Stimulated activated CD8-positive, alpha-beta memory T cell treated with anti-CD3 and anti-CD28 coated beads, Interleukin-12 subunit alpha, Interleukin-12 subunit beta, amount 100 ng/mL, for 4 hours (primary cell): ENCODE results near the gene CDK6.
"Not testable (repeated sequence)": the region's sequence is repeated elsewhere in the genome, so short reads cannot be mapped to it uniquely, and the experiment has no call there.

Source experiments
- DNase-seq: peaks from one replicate; pipeline ENCODE4 v3.0.0-alpha.2; 2020; ENCODE audit warnings: low read depth

Gene CDK6

DNA sequence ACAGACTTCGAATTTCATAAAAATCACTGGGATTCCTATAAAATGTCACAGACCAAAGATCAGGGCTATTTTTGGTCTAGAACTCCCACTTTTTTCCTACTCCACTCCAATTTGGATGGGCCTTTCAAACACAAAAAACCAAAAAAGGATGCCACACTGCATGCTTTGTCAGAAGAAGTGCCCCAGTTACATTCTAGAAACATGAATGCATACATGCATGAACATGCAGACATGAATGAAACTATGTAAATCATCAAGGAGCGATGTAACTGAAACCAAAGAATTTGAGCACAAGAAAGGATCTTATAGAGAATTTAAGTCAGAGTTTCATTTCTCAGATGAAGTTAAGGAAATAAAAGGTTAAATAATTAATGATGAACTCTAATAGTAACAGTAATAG, 214.3 kb downstream of the CDK6 start:
- no peak for DNase-seq

DNA sequence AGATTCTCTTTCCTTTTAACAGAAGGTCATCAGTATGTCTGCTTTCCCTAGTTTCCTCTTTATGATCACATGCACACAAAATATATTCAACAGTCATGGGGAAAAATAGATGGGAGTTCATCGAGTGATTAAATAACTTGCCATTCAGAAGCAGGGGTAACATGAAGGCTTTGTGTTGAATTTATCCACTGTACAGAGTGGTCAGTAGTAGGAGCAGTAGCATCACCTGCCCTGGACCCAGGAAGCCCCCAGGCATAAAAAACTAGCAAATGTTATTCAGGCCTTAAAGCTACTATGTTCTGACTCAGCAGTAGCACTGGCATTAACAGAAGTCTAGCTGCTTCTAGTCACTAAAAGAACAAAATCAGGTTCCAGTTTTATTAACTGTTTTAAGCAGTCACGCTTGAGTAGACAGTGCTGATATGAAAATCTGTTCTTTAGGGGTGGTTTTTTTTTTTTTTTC, 214.8 kb downstream of the CDK6 start:
- DNase-seq = no peak

DNA sequence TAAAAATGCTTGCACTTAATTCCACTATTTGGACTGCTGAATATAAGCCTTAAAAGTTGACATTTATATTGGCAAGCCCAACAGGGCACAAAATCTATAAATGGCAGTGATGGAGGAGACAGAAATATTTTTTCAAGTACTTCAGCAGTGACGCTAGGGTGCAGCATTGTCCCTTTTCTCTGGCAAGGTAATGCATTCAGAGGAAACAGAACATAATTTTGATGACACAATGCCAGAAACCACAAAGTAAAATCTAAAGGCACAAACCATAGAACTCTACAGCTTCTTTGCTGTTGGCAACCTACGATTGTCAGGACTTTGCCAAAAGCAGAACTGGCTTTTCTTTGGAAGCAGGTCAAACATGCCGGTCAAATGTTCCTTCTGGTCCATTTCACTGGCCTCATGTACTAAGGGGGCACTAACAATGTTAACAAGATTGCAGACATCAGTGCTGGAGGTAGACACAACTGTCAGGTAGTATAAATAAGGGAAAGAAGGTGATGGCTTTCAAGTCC, 215.3 kb downstream of the CDK6 start:
- DNase-seq = peak; percentile 39

DNA sequence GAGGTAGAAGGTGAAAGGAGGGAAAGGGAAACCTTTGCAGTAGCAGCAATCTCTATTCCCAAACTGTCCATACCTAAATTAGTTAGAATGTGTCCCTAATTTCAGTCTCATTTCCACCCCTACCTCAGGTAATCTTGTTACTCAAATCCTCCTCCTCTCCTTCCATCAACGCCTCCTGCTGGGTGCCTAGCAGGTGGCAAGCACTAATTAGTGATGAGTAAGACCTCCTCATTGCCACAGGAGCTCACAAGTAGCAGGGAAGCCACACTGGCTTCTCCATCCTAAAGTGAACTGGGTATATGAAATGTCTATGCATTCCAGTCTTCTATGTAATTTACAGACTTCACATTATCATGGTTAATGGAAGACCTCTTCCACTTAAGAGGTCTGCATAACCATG, 220.5 kb downstream of the CDK6 start:
- DNase-seq = no peak

DNA sequence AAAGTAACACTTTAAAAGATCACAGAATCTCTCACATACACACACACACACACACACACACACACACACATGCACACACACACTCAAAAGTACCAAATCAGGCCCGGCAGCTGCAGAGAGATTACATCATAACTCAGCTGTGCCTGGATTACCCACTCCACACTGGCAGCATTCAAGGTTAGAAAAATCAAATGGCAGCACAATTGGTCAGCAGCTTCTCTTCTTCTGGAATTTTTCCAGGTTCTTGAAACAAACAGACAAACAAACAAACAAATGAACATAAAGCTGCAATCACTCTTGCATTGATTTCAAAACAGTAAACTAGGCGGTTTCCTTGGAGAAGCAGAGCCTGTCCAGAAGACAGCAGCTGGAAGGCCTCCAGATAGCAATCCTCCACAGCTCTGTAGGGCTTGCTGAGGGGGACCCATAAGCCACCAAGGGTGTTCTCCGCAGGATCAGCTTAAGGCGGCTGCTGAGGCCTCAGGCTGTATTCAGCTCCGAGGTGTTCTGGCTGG, 221.7 kb downstream of the CDK6 start:
- DNase-seq = no peak

DNA sequence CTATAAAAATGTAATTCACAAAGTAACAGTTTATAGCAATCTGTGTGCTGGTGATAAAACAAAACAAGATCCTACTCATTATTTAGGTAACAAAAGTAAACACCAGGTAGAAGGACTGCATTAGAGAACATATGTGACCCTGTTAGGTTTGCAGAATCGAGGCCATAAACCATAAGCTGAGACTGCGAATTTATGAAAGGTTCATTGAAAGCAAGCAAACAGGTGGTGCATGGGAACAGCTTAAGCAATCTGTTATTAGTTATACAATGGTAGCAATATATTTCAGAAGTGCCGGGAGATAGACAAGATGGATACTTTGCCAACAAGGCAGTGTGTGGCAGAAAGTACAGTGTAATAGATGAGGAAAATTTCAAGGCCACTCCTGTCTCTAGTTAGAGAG, 222.7 kb downstream of the CDK6 start:
- DNase-seq = no peak

DNA sequence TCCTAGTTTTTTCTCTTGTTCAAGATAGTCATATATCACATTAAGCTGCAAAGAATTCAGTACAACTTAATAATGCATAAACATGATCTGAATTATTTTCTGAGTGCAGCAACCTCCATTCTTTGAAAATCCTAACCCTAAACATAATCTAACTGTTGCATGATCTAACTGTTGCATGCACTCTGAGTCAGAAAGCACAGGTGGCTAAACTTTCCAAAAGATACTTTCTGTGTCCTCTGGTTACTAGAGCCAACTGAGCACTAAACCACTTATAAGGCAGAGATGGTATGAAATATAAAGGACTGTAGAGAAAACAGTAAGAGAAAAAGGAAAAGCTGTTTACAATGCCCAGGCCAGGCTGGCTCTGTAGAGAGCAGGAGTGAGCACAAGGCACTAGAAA, 223.2 kb downstream of the CDK6 start:
- DNase-seq = no peak

DNA sequence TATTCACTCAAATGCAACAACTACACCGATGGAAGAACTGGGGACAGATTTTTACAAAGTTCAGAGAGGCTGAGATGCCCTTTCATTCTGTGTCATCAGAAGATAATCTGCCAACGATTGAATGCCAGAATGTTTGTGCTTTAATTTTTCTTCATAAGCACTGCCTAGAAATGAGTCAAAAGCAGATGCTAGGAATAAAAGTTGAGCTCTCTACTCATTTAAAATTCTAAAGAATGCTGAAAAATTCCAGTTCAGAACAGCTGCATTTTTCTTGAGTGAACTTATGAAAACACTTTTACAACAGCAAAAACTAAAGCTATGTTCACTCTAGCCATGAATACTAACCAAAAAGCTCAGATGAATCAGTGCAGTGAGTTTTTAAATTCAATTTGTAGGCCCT, 223.9 kb downstream of the CDK6 start:
- DNase-seq = no peak

DNA sequence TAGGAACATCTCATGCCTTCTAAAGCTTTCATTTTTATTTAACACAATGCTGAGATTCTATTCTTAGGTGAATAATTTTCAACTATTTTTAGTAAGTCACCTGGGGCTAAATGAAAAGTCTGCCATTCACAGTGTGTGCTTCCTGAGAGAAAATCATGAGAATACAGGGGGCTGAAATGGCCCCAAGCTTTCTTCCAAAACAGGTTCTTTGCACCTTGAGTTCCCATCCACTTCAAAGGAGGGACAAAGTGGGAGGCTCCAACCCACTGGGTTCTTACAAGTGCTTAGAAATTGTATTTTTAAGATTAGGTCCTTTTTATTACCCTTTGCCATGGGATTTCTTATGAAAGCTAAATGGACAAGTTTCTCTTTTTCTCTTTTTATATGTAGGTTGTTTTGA, 224.6 kb downstream of the CDK6 start:
- no peak for DNase-seq

DNA sequence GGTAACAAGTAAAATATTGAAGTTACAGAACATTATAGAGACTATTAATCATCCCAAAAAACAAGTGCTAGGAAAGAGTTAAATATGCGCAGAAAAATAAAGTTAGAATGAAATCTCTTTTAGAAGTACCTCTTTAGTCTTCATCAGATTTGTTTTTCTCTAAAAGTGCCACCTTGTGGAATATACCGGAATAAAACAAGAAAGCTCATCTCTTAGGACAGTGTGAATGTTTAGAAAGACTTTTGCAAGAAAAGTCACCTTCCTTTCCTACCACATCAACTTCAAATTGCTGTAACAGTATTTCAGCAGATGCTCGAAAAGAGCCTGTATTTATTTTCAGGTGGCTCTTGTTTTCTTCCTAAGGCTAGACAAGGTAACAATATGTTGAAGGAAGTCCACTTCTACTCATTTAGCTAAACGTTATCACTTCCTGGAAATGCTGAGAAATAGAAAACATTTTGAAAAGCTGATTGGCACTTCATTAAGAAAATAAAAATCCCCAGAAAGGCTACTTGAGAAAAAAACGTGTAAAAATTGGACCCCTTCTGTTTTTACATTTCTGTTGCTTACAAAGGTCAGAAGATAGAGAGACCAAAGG, 226.4 kb downstream of the CDK6 start:
- no peak for DNase-seq

DNA sequence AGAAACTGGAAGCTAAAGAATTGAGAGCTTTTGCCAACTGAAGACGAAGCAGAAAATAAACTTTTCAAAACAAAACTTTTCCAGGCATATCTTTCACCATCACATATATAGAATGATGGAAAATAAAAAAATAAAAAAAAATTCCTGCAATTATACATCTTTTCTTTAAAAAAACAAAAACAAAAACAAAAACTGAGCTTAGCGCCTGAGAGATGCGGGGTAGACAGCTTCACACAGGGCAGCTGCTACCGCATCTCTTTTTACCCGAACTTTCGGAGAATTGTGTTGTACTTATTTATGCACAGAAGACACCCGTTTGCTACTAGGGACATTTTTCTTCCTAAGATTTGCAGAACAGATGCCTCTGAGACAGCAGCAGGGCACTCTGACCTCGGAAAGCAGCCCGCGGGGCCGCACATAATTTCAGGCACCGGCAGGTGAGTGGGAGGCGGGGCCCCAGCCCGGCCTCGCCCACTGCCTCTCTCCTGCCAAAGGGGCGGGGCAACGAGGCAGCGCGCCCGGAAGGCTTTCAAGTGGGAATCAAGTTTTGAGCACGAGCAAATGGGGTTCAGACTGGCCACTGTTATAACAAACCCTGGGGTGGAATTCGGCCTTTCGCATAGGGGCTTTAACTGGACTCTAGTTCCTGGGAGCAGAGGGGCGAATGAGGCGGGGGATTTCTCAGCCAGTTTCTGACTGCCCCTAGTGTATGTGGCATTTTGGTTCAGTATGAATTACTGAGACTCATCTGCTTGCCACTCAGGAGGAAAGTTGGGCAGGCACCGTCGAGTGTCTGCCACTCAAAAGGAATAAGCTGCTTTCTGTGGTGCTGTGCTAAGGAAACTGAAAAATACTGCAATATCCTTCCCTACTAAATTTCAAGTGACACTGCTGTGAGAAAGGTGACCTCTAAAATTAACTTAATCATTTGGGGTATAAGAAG, 227.7 kb downstream of the CDK6 start:
- DNase-seq = no peak

DNA sequence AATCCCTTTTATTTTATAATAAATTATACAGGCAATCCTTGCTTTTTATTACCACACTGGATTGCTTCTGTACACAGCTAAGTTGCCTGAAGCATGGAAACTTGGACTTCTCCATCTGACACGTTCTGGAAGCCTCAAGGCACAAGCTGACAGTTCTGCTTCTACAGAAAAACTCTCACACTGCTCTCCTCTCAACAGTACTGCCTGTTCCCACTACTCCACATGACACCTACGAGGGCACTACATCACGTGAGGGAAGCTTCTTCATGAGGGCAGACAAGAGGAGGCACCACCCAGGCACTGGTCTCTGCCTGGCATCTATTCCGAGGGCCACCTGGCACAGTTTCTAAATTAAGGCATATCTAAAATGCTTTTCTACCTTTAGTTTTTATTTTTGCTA, 229.4 kb downstream of the CDK6 start:
- no peak for DNase-seq

DNA sequence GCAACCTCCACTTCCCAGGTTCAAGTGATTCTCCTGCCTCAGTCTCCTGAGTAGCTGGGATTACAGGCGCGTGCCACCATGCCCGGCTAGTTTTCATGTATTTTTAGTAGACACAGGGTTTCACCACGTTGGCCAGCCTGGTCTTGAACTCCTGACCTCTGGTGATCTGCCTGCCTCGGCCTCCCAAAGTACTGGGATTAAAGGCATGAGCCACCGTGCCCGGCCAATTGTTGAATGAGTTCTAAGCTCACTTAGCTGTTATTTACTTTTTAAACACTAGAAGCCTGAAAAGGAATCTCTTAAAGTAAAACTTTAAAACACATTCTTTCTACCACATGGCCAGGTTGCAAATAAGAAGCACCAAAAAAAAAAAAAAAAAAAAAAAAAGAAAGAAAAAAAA, 231.9 kb downstream of the CDK6 start:
- not testable (repeated sequence) for DNase-seq

DNA sequence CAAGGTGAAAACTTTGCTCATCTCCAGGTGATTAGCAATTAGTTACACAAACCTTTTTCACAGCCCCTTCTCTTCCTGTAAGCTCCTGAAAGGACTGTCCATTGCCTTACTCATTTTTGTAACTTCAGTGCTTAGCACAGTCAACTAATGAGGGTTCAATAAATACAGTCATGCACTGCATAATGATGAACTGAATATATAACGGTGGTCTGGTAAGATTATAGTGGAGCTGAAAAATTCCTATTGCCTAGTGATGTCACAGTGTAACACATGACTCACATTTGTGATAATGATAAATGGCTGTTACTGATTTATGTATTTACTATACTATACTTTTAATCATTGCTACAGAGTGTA, 233.3 kb downstream of the CDK6 start:
- DNase-seq = no peak

DNA sequence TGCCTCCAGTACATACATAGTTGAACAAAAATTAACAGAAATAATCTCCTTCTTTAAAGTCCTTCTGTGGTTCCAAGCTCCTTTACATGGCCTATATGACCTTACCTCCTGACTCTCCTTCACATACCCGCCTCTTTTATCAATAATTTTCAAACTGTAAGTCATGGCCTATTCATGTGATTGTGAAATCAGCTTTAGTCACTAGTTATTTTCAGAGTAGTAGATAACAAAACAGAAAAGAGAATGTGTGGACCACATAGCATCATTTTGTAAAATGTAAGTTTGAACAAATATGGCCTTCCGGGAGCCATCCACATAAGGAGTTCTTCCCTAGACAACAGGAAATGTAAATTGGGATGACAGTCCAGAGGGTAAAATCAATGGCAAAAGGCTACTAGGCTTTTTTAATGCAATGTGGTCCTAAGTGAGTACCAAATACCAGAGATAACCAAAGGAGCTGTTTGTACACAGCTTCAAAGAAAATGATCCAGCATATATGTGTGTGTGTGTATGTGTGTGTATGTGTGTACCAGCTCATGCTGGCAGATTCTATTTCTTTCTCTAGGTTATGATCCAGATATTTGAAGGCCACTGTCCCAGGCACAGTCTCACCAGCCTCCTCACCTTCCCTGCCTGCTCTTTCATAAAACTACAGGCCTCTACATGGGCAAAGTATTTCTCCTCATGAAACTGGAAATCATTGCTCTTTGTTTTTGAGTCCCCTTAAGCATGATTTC, 233.9 kb downstream of the CDK6 start:
- no peak for DNase-seq

DNA sequence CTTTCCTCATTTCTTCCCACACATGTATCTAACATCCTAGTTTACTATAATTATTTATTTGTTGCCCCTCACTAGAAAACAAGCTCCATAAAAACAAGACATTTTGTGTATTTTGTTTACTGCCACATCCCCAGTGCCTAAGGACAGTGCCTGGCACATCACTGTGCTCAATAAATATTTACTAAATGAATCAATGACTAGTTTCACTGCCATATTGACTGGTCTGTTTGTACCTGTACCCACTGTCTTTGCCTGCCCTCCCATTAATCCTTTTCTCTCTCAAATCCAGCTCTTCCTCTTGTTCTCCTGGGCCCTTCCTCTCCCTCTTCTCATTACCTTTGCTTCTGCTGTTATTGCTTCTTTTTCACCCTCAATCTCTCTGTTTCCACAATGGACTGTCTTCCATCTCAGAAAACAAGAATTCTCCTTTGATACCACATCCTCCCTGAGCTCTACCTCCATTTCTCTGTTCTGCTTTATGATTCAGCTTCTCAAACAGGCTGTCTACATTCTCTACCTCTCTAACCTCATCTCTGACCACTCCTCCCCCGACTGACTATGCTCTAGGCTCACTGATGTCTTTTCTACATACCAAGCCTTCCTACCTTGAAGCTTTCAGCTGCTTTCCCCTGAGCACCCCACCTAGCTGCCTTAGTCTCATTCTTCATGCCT, 237.9 kb downstream of the CDK6 start:
- DNase-seq = no peak

DNA sequence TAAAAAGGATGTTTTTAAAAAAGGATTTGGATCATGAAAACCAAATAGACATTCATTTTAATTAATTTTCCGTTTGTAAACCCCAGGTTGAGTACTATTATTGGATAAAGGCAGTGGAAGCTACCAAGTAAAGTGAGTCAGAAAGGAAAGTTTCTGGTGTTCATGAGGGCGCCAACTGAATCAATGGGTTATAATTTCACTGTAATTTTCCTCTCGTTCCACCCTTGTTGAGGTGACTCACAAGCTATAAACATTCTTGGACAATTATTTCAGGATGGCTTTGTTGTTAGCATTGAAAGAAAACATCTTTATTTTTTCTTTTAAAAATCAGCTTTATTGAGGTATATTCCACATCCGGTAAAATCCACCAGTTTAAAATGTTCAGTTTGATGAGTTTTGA, 241.1 kb downstream of the CDK6 start:
- DNase-seq = no peak

DNA sequence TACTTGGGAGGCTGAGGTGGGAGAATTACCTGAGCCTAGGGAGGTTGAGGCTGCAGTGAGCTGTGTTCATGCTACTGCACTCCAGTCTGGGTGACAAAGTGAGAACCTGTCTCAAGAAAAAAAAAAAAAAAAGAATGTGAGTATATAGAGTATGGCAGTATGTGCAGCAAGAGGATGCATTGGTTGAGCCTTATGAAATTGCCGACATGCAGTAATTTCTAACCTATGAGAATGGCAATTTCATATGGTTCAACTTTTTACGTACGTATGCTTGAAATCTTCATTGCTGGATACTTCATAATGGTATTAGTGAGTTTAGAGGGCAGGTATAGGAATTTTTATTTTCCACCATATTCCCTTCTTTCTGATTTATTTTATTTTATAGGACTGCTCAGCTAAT, 241.6 kb downstream of the CDK6 start:
- no peak for DNase-seq

DNA sequence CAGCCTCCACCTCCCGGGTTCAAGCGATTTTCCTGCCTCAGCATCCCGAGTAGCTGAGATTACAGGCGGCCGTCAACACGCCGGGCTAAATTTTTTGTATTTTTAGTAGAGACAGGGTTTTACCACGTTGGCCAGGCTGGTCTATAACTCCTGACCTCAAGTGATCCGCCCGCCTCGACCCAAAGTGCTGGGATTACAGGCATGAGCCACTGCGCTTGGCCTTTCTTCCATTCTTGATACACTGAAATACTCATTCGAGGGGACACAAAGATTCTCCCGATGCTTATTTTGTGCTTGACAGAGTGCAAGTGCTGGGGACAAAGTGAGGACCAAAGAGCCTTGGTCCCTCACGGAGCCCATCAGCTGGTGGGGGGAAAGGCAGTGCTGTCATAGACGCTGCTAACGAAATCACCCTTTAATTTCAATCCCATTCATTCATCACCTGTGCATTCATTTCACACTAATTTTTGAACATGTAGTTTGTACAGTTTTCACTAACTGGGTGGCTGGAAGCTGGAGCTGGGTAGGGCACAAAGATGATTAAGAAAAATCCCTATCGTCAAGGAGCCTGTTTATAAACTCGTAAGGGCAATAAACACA, 245.6 kb downstream of the CDK6 start:
- DNase-seq = no peak

DNA sequence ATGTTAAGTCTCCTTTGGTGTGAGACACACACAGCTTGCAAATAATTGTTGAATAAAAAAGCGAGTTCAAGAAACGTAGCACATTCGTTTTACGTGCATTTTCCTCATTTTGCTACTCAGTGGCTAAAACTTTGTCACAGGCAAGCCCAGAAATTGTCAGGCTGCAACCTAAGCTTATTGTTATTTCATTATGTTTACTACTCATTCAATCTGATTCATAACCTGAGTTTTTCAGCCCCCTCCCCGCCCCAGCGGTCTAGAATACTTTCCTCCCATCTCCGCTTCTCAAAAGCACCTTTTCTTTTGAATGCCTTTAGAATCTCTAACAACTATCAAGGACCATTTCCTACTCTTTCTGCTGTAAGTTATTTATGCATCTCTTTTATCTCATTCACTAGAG, 247.3 kb downstream of the CDK6 start:
- no peak for DNase-seq

DNA sequence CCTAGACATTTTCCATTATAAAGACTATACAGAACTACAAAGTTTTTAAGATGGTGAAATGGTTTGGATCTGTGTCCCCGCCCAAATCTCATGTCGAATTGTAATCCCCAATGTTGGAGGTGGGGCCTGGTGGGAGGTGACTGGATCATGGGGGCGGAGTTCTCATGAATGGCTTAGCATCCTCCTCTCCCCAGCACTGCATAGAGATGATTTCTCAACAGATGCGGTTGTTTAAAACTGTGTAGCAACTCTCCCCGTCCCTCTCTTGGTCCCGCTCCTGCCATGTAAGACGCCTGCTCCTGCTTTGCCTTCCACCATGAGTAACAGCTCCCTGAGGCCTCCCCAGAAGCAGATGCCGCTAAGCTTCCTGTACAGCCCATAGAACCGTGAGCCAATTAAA, 247.8 kb downstream of the CDK6 start:
- no peak for DNase-seq

DNA sequence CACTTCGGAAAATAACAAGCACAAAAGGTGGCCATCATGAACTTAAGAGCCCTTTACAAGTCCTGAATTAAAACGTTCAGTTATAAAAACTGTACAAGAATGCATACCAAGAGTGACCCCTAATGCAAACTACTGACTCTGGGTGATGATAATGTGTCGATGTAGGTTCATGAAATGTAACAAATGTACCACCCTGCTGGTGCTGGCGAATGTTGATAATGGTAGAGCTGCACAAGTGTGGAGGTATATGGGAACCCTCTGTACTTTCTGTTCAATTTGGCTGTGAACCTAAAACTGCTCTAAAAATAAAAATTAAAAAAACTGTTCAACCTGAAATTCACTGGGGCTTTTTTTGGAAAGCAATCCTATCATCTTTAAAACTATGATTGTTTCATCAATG, 249.5 kb downstream of the CDK6 start:
- no peak for DNase-seq
